Activated CD8-positive, alpha-beta T cell treated with anti-CD3 and anti-CD28 coated beads for 36 hours (primary cell): Measurements from ENCODE around the gene PDCD11. TPM values are rescaled to one million over a fixed set of nuclear protein-coding genes. Genes with fewer than 3 reads are reported as not detected.

ENCODE experiments used
- ATAC-seq: fragments of 200-7000 bp; cut with Tn5 transposase; one replicate; pipeline ENCODE4 v1.10.0; 2021; ENCODE audit warnings: mild to moderate bottlenecking, moderate library complexity
- CTCF ChIA-PET: fragments of 350-600 bp; sonication (Branson Sonifier 250); formaldehyde crosslinking; loops from one replicate; lab custom pipeline; 2021; ENCODE audit warnings: antibody characterized with exemption; lab: Charles Lee
- POLR2A ChIA-PET: fragments of 350-600 bp; sonication (Branson Sonifier 250); formaldehyde crosslinking; loops from one replicate; lab custom pipeline; 2021; ENCODE audit warnings: antibody characterized with exemption; lab: Charles Lee
- DNase-seq: peaks from one replicate; pipeline ENCODE4 v3.0.0-alpha.2; 2020
- H3K27ac Mint-ChIP-seq: one replicate; pipeline ENCODE4 v1.8.0; 2021; ENCODE audit warnings: mild to moderate bottlenecking, mixed read lengths
- H3K27me3 Mint-ChIP-seq: one replicate; pipeline ENCODE4 v1.8.0; 2021; ENCODE audit warnings: mixed read lengths
- H3K36me3 Mint-ChIP-seq: one replicate; pipeline ENCODE4 v1.8.0; 2021; ENCODE audit warnings: low read depth, mixed read lengths
- H3K4me1 Mint-ChIP-seq: one replicate; pipeline ENCODE4 v1.8.0; 2021; ENCODE audit warnings: low read depth, mixed read lengths
- H3K4me3 Mint-ChIP-seq: one replicate; pipeline ENCODE4 v1.8.0; 2021; ENCODE audit warnings: mild to moderate bottlenecking, moderate library complexity, mixed read lengths
- H3K9me3 Mint-ChIP-seq: one replicate; pipeline ENCODE4 v1.8.0; 2021; ENCODE audit warnings: mixed read lengths
- CTCF ChIP-seq: fragments of 200-600 bp; IDR thresholded peaks from one replicate; pipeline ENCODE4 v1.8.0; 2022; ENCODE audit warnings: antibody characterized with exemption, mild to moderate bottlenecking
- intact Hi-C: fragments of 100-400 bp; cut with micrococcal nuclease; formaldehyde crosslinking; loops from one replicate; pipeline ENCODE4 v1.10.0; 2022
- total RNA-seq, 2 experiments: library from RNA; stranded (reverse); gene quantifications; one replicate each; pipeline ENCODE4 v1.2.3, GENCODE V29; 2021

The PDCD11 gene
- total RNA-seq, 2 experiments from 2014 or later = 63.7 to 68.8 TPM

DNA sequence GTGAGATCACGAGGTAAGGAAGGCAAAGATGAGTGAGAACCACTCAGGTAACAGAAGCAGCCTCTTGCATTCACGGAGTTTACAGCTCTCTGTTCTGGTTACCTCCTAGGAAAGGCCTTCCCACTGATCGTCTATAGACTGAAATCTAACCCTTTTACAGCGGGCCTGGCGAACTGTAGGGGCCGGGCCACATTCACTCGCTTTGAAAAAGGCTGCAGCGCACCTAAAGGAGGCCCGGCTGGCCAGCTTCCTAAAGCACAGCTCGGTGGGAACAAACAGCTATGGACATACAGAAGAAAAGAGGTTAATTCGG, 716 bp upstream of the PDCD11 start:
- DNase-seq (no peak), ATAC-seq (no peak)
- POLR2A ChIA-PET = interaction anchor here (0.7 to 2.2 kb wide), 14 partner anchors 12 to 192 kb away, joined by 3 to 8 read pairs (median 4); partner anchors contain the start of genes PCGF6 and TAF5
- peaks cover 66% of the 10 kb centered on the region for H3K36me3 Mint-ChIP-seq
- CTCF ChIA-PET = interaction anchor here (0.9 to 1.5 kb wide), 4 partner anchors 15 to 83 kb away, joined by 3 to 4 read pairs (median 3); partner anchors contain the start of gene CALHM3
- intact Hi-C loops = no loop called here
- H3K27me3 Mint-ChIP-seq = no peaks in the 10 kb centered on the region
- no peaks in the 10 kb centered on the region for H3K9me3 Mint-ChIP-seq
- TF ChIP-seq CTCF = no peak
- H3K27ac Mint-ChIP-seq = peak overlapping the region; percentile 97
- peak overlapping the region; percentile 88 for H3K4me3 Mint-ChIP-seq
- H3K4me1 Mint-ChIP-seq = peaks cover 57% of the 10 kb centered on the region

DNA sequence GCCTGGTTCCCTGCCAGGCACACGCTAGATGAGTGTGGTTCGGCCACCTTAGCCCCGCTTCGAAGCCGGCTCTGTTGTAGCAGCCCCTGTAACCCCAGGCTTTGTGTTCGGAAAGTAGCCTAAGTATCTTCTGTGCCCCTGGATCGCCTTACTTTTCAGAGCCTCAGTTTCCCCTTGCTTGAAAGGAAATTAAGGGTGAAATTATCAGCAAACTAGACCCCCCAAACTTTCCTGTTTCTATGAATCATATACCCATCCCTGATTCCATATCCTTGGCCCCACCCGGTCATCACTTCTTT, 312 bp downstream of the PDCD11 start:
- H3K9me3 Mint-ChIP-seq = no peaks in the 10 kb centered on the region

GRCh38 chr10:103397191-103397825, 882 bp downstream of the PDCD11 start:
- intact Hi-C loops = no loop called here
- DNase-seq (no peak), ATAC-seq (no peak)
- peak overlapping the region; percentile 97 for H3K27ac Mint-ChIP-seq
- peaks cover 59% of the 10 kb centered on the region for H3K4me1 Mint-ChIP-seq
- ChIA-PET POLR2A (interaction anchor here (0.7 to 2.2 kb wide), 12 partner anchors 17 to 94 kb away, joined by 3 to 8 read pairs (median 4); partner anchors contain the start of genes CALHM2, PCGF6 and TAF5), CTCF (interaction anchor here (2.0 to 2.1 kb wide), 2 partner anchors 19 to 89 kb away, joined by 4 to 9 read pairs; no protein-coding TSS in a partner anchor)
- H3K27me3 Mint-ChIP-seq = no peaks in the 10 kb centered on the region
- H3K4me3 Mint-ChIP-seq = peak overlapping the region; percentile 88
- peaks cover 65% of the 10 kb centered on the region for H3K36me3 Mint-ChIP-seq
- TF ChIP-seq CTCF = no peak
- no peaks in the 10 kb centered on the region for H3K9me3 Mint-ChIP-seq

More for the DNA sequence above, 312 bp downstream of the PDCD11 start:
- Mint-ChIP-seq H3K27me3 (no peaks in the 10 kb centered on the region), H3K27ac (peak overlapping the region; percentile 97), H3K36me3 (peaks cover 66% of the 10 kb centered on the region), H3K4me3 (peak overlapping the region; percentile 88), H3K4me1 (peaks cover 59% of the 10 kb centered on the region)
- DNase-seq (no peak), ATAC-seq (no peak)
- TF ChIP-seq CTCF = no peak
- ChIA-PET CTCF (no interaction called here), POLR2A (interaction anchor here (0.9 to 2.2 kb wide), 9 partner anchors 17 to 94 kb away, joined by 3 to 8 read pairs (median 3); partner anchors contain the start of genes PCGF6 and TAF5)
- intact Hi-C loops = no loop called here

GRCh38 chr10:103413564-103413963, 17.1 kb downstream of the PDCD11 start:
- TF ChIP-seq CTCF = no peak
- Mint-ChIP-seq H3K9me3 (no peaks in the 10 kb centered on the region), H3K27ac (no peak overlapping the region), H3K27me3 (no peaks in the 10 kb centered on the region), H3K4me1 (no peaks in the 10 kb centered on the region), H3K4me3 (no peak overlapping the region), H3K36me3 (peaks cover 61% of the 10 kb centered on the region)
- ChIA-PET CTCF (interaction anchor here (1.8 to 6.2 kb wide), 2 partner anchors 11 to 71 kb away, joined by 4 to 72 read pairs; no protein-coding TSS in a partner anchor), POLR2A (interaction anchor here (1.2 kb wide), 1 partner anchor 18 kb away, joined by 3 read pairs; the partner anchor contains the start of gene ATP5MK)
- no peak for ATAC-seq
- intact Hi-C loops = no loop called here
- no peak for DNase-seq

DNA sequence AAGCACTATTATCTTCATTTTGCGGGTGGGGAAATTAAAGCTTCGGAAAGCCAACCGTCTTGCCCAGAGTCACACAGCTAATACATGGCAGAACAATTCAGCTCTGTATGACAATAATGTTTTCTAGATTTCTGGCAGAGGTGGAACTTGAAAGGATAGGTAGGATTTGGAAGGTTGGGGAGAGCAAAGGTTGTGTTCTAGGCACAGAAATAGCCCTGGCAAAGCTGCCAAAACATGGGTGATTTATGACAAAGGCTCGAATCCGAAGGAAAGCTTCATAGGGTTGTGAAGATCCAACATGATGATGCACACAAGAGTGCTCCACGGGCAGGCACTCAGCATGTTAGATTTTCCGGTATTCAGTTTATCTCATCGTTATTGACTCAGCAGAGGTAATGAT, 19.2 kb downstream of the PDCD11 start:
- H3K4me1 Mint-ChIP-seq = no peaks in the 10 kb centered on the region
- H3K27me3 Mint-ChIP-seq = no peaks in the 10 kb centered on the region
- ChIA-PET CTCF (interaction anchor here (0.8 to 6.2 kb wide), 16 partner anchors 9 to 271 kb away, joined by 3 to 72 read pairs (median 7); partner anchors contain the start of genes ATP5MK, CALHM2, NEURL1 and PDCD11), POLR2A (interaction anchor here (1.3 kb wide), 1 partner anchor 10 kb away, joined by 3 read pairs; no protein-coding TSS in a partner anchor)
- ATAC-seq (no peak), DNase-seq (no peak)
- peaks cover 60% of the 10 kb centered on the region for H3K36me3 Mint-ChIP-seq
- intact Hi-C loops = no loop called here
- no peak overlapping the region for H3K4me3 Mint-ChIP-seq
- no peaks in the 10 kb centered on the region for H3K9me3 Mint-ChIP-seq
- no peak for TF ChIP-seq CTCF
- H3K27ac Mint-ChIP-seq = no peak overlapping the region
